IMR-90 (cell line): ENCODE measurements around the gene APP. TPM values are rescaled to one million over a fixed set of nuclear protein-coding genes. Genes with fewer than 3 reads are reported as not detected.
A peak's percentile ranks its signal among the peaks of the same experiment; 100 is the strongest.

Experiments used
- ATAC-seq: fragments of 200-7000 bp; cut with Tn5 transposase; 2 replicates; pipeline ENCODE4 v1.9.1; 2020; ENCODE audit warnings: low read depth, mild to moderate bottlenecking, moderate library complexity
- BruUV-seq: library from RNA; stranded (reverse); fragments of 400-500 nt; replicated peaks from 2 replicates; lab custom pipeline; 2021; lab: Mats Ljungman, UMichigan
- CTCF ChIA-PET: fragments of 300-600 bp; formaldehyde crosslinking; extraction: SDS; loops from one replicate; lab custom pipeline; 2021; ENCODE audit warnings: antibody characterized with exemption; lab: Yijun Ruan, JAX
- POLR2A ChIA-PET: fragments of 300-600 bp; sonication (Branson Sonifier 250); formaldehyde crosslinking; loops from one replicate; lab custom pipeline; 2022; ENCODE audit warnings: antibody characterized with exemption; ENCODE audit not compliant: unreplicated experiment; lab: Charles Lee
- DNase-seq: peaks from one replicate; pipeline ENCODE4 v3.0.0; 2013
- H2AFZ ChIP-seq: replicated peaks from 2 replicates; pipeline ENCODE3; 2013; ENCODE audit warnings: low read length, mild to moderate bottlenecking; ENCODE audit not compliant: poor library complexity
- H2AK5ac ChIP-seq: 2 replicates; pipeline ENCODE4 v1.6.1; 2013; ENCODE audit warnings: low read depth, low read length, inconsistent platforms
- H2AK9ac ChIP-seq: replicated peaks from 2 replicates; pipeline ENCODE3; 2013; ENCODE audit warnings: mild to moderate bottlenecking, low read depth, low read length, moderate library complexity; ENCODE audit not compliant: poor library complexity
- H2BK120ac ChIP-seq: 2 replicates; pipeline ENCODE4 v1.6.1; 2013; ENCODE audit warnings: low read depth, low read length, inconsistent platforms
- H2BK15ac ChIP-seq: 3 replicates; pipeline ENCODE4 v1.6.1; 2013; ENCODE audit warnings: low read depth, low read length, inconsistent platforms
- H2BK20ac ChIP-seq: 2 replicates; pipeline ENCODE4 v1.6.1; 2013; ENCODE audit warnings: low read depth, mild to moderate bottlenecking, inconsistent platforms, low read length, moderate library complexity
- H2BK5ac ChIP-seq: 2 replicates; pipeline ENCODE4 v1.6.1; 2013; ENCODE audit warnings: mild to moderate bottlenecking, low read depth, low read length, inconsistent platforms; ENCODE audit not compliant: poor library complexity, severe bottlenecking
- H3K14ac ChIP-seq: replicated peaks from 2 replicates; pipeline ENCODE4 v1.6.1; 2013; ENCODE audit warnings: low read depth, low read length, inconsistent platforms
- H3K18ac ChIP-seq: 2 replicates; pipeline ENCODE4 v1.6.1; 2013; ENCODE audit warnings: low read depth, low read length, control low read depth
- H3K23ac ChIP-seq: 2 replicates; pipeline ENCODE4 v1.6.1; 2013; ENCODE audit warnings: low read depth, low read length, inconsistent platforms
- H3K27ac ChIP-seq: 2 replicates; pipeline ENCODE4 v1.5.1; 2013; ENCODE audit warnings: mild to moderate bottlenecking, control low read depth, low read length; ENCODE audit not compliant: insufficient read depth
- H3K27me3 ChIP-seq: 2 replicates; pipeline ENCODE4 v1.6.1; 2013; ENCODE audit warnings: low read length; ENCODE audit not compliant: control insufficient read depth, insufficient read depth
- H3K36me3 ChIP-seq: 2 replicates; pipeline ENCODE4 v1.6.1; 2013; ENCODE audit warnings: low read length, mixed read lengths; ENCODE audit not compliant: control insufficient read depth, insufficient read depth
- H3K4ac ChIP-seq: 2 replicates; pipeline ENCODE4 v1.6.1; 2013; ENCODE audit warnings: low read depth, low read length, inconsistent platforms
- H3K4me1 ChIP-seq: 2 replicates; pipeline ENCODE4 v1.6.1; 2013; ENCODE audit warnings: low read length, mixed read lengths; ENCODE audit not compliant: control insufficient read depth, insufficient read depth
- H3K4me2 ChIP-seq: 2 replicates; pipeline ENCODE4 v1.6.1; 2013; ENCODE audit warnings: low read depth, mild to moderate bottlenecking, control low read depth, low read length, moderate library complexity
- H3K4me3 ChIP-seq: 2 replicates; pipeline ENCODE4 v1.5.1; 2013; ENCODE audit warnings: low read depth, mild to moderate bottlenecking, control low read depth, low read length, moderate library complexity; ENCODE audit not compliant: insufficient read depth
- H3K56ac ChIP-seq: 2 replicates; pipeline ENCODE4 v1.6.1; 2013; ENCODE audit warnings: low read length, inconsistent platforms; ENCODE audit not compliant: insufficient read depth; ENCODE audit errors: extremely low read depth
- H3K79me1 ChIP-seq, 2 experiments: 2 replicates each; pipeline ENCODE4 v1.6.1; 2013; ENCODE audit warnings: low read length in 2 of 2, inconsistent platforms in 1 of 2, low read depth in 1 of 2
- H3K9ac ChIP-seq: 2 replicates; pipeline ENCODE4 v1.6.1; 2013; ENCODE audit warnings: low read depth, low read length, control low read depth
- H3K9me1 ChIP-seq: 2 replicates; pipeline ENCODE4 v1.6.1; 2013; ENCODE audit warnings: low read length, inconsistent platforms; ENCODE audit not compliant: insufficient read depth
- H3K9me3 ChIP-seq: 2 replicates; pipeline ENCODE4 v1.6.1; 2013; ENCODE audit warnings: low read length; ENCODE audit not compliant: control insufficient read depth, insufficient read depth
- H4K20me1 ChIP-seq: 2 replicates; pipeline ENCODE4 v1.6.1; 2013; ENCODE audit warnings: low read length, inconsistent platforms; ENCODE audit not compliant: insufficient read depth
- H4K5ac ChIP-seq: 2 replicates; pipeline ENCODE4 v1.6.1; 2013; ENCODE audit warnings: mild to moderate bottlenecking, low read depth, low read length, control low read depth
- H4K8ac ChIP-seq, 2 experiments: 2 replicates each; pipeline ENCODE4 v1.6.1; 2013; ENCODE audit warnings: low read depth in 2 of 2, low read length in 2 of 2, control low read depth in 1 of 2, inconsistent platforms in 1 of 2
- H4K91ac ChIP-seq: 2 replicates; pipeline ENCODE4 v1.6.1; 2013; ENCODE audit warnings: low read depth, low read length, inconsistent platforms; ENCODE audit not compliant: insufficient read depth
- BHLHE40 ChIP-seq: fragments of 150-350 bp; IDR thresholded peaks from 2 replicates; pipeline ENCODE4 v1.6.1; 2016; ENCODE audit warnings: mild to moderate bottlenecking, low read depth, low read length
- CEBPB ChIP-seq: IDR thresholded peaks from 2 replicates; pipeline ENCODE4 v1.6.1; 2012; ENCODE audit warnings: low read depth, low read length, improper control_type of control experiment
- CHD1 ChIP-seq: IDR thresholded peaks from 2 replicates; pipeline ENCODE4 v1.6.1; 2012; ENCODE audit warnings: low read depth, low read length, improper control_type of control experiment
- FOS ChIP-seq: fragments of 150-350 bp; IDR thresholded peaks from 2 replicates; pipeline ENCODE4 v1.6.1; 2016; ENCODE audit warnings: low read depth, low read length
- MAFK ChIP-seq: IDR thresholded peaks from 2 replicates; pipeline ENCODE4 v1.6.1; 2012; ENCODE audit warnings: low read depth, low read length, improper control_type of control experiment
- MAZ ChIP-seq: IDR thresholded peaks from 2 replicates; pipeline ENCODE4 v1.6.1; 2012; ENCODE audit warnings: low read depth, mild to moderate bottlenecking, low read length, improper control_type of control experiment, moderate library complexity, borderline replicate concordance
- MXI1 ChIP-seq: IDR thresholded peaks from 2 replicates; pipeline ENCODE4 v1.6.1; 2012; ENCODE audit warnings: low read depth, mild to moderate bottlenecking, low read length, moderate library complexity, borderline replicate concordance
- NFE2L2 ChIP-seq: fragments of 150-350 bp; IDR thresholded peaks from 2 replicates; pipeline ENCODE4 v1.6.1; 2016; ENCODE audit warnings: low read depth, mild to moderate bottlenecking, low read length
- POLR2A ChIP-seq: IDR thresholded peaks from 2 replicates; pipeline ENCODE4 v1.6.1; 2012; ENCODE audit warnings: mild to moderate bottlenecking, low read depth, low read length
- RAD21 ChIP-seq: IDR thresholded peaks from 2 replicates; pipeline ENCODE4 v1.6.1; 2012; ENCODE audit warnings: low read length, improper control_type of control experiment
- RCOR1 ChIP-seq: IDR thresholded peaks from 2 replicates; pipeline ENCODE4 v1.6.1; 2012; ENCODE audit warnings: mild to moderate bottlenecking, low read length, improper control_type of control experiment; ENCODE audit not compliant: insufficient replicate concordance
- RFX5 ChIP-seq: IDR thresholded peaks from 2 replicates; pipeline ENCODE4 v1.8.0; 2012; ENCODE audit warnings: low read depth, mild to moderate bottlenecking, low read length, moderate library complexity
- SMC3 ChIP-seq: fragments of 150-350 bp; IDR thresholded peaks from 2 replicates; pipeline ENCODE4 v1.6.1; 2016; ENCODE audit warnings: low read depth, mild to moderate bottlenecking, antibody characterized with exemption, low read length, moderate library complexity
- WGBS, 2 experiments: methylation state at CpG; one replicate each; pipeline versions ENCODE4 v1.1.5 to v1.1.7; 2013; ENCODE audit warnings: missing lambda C conversion rate in 2 of 2; ENCODE audit not compliant: insufficient read length in 1 of 2; ENCODE audit errors: extremely low coverage in 2 of 2; 5-methylcytosine and 5-hydroxymethylcytosine counted together
- dilution Hi-C: fragments of 300-500 bp; cut with HindIII; formaldehyde crosslinking; loops from one replicate; pipeline ENCODE4 v1.14.3; 2018; ENCODE audit warnings: low sequenced_read_pairs; ENCODE audit not compliant: unreplicated experiment
- in situ Hi-C: fragments of 300-500 bp; cut with MboI; formaldehyde crosslinking; loops from 3 replicates; pipeline ENCODE4 v1.14.3; 2019; ENCODE audit warnings: low sequenced_read_pairs, inconsistent platforms, mixed read lengths
- intact Hi-C: fragments of 100-400 bp; cut with micrococcal nuclease; formaldehyde crosslinking; loops from 2 replicates; pipeline ENCODE4 v1.10.0; 2022
- polyA plus RNA-seq, 3 experiments: library from polyadenylated mRNA; depleted of rRNA; stranded (reverse); fragments of >200 nt; gene quantifications; 2 replicates each; pipeline ENCODE4 v1.2.3, GENCODE V29; 2012; ENCODE audit warnings: low replicate concordance in 1 of 3
- total RNA-seq: library from RNA; depleted of rRNA; stranded (reverse); fragments of >200 nt; gene quantifications from 2 replicates; pipeline ENCODE4 v1.2.3, GENCODE V29; 2012
- TF ChIP-seq, protein P1 (sequence below): conservative IDR thresholded peaks from 2 replicates; pipeline ENCODE4 v1.5.1; 2012; ENCODE audit warnings: mild to moderate bottlenecking, low read depth, low read length, improper control_type of control experiment
- TF ChIP-seq, protein P2 (sequence below): fragments of 150-350 bp; IDR thresholded peaks from 2 replicates; pipeline ENCODE4 v1.6.1; 2016; ENCODE audit warnings: low read depth, mild to moderate bottlenecking, low read length, moderate library complexity, borderline replicate concordance
- TF ChIP-seq, protein P3 (sequence below): fragments of 150-350 bp; IDR thresholded peaks from 2 replicates; pipeline ENCODE4 v1.6.1; 2017; ENCODE audit warnings: mild to moderate bottlenecking, antibody characterized with exemption, low read length, low read depth

The APP gene
- total and polyA plus RNA-seq, 2 of the 4 experiments (the other 2 are of a cell fraction): 191 to 530 TPM

DNA sequence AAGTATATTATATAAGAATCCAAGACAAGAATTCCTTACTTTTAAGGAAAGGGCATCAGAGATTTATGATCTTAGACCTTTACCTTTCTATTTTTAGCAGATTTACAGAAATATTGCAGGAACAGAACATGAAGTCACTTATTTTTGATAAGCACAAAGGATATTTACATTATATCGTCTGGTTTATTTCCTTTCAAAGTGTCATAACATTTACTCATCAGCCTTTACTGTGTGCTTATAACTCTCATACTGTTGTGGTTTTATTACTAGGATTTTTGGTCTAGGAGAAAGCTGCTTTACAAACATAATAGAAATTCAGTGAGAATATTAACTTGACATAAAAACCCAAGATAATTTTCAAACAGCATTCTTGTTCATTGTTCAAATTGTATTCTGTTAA lies 47.6 kb downstream of the APP start:
- no peak overlapping the region for H3K14ac ChIP-seq
- no peak overlapping the region for H3K18ac ChIP-seq
- H2AK9ac ChIP-seq: no peak overlapping the region
- WGBS, 2 experiments: no CpG with 5 or more reads among the region's 1 CpG
- no peak overlapping the region for H2BK120ac ChIP-seq
- TF ChIP-seq MXI1 (no peak), RFX5 (no peak), NFE2L2 (no peak), RCOR1 (no peak), POLR2A (no peak), FOS (no peak), SMC3 (no peak), MAZ (no peak), CEBPB (no peak), CHD1 (no peak), MAFK (no peak), BHLHE40 (no peak), RAD21 (no peak)
- TF ChIP-seq, protein P1, sequence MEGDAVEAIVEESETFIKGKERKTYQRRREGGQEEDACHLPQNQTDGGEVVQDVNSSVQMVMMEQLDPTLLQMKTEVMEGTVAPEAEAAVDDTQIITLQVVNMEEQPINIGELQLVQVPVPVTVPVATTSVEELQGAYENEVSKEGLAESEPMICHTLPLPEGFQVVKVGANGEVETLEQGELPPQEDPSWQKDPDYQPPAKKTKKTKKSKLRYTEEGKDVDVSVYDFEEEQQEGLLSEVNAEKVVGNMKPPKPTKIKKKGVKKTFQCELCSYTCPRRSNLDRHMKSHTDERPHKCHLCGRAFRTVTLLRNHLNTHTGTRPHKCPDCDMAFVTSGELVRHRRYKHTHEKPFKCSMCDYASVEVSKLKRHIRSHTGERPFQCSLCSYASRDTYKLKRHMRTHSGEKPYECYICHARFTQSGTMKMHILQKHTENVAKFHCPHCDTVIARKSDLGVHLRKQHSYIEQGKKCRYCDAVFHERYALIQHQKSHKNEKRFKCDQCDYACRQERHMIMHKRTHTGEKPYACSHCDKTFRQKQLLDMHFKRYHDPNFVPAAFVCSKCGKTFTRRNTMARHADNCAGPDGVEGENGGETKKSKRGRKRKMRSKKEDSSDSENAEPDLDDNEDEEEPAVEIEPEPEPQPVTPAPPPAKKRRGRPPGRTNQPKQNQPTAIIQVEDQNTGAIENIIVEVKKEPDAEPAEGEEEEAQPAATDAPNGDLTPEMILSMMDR: no peak
- TF ChIP-seq, protein P2, sequence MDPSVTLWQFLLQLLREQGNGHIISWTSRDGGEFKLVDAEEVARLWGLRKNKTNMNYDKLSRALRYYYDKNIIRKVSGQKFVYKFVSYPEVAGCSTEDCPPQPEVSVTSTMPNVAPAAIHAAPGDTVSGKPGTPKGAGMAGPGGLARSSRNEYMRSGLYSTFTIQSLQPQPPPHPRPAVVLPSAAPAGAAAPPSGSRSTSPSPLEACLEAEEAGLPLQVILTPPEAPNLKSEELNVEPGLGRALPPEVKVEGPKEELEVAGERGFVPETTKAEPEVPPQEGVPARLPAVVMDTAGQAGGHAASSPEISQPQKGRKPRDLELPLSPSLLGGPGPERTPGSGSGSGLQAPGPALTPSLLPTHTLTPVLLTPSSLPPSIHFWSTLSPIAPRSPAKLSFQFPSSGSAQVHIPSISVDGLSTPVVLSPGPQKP: no peak
- TF ChIP-seq, protein P3, sequence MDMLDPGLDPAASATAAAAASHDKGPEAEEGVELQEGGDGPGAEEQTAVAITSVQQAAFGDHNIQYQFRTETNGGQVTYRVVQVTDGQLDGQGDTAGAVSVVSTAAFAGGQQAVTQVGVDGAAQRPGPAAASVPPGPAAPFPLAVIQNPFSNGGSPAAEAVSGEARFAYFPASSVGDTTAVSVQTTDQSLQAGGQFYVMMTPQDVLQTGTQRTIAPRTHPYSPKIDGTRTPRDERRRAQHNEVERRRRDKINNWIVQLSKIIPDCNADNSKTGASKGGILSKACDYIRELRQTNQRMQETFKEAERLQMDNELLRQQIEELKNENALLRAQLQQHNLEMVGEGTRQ: no peak
- H3K9ac ChIP-seq: no peak overlapping the region
- H4K20me1 ChIP-seq: peaks cover 35% of the 10 kb centered on the region
- H2BK15ac ChIP-seq: no peak overlapping the region
- H2BK5ac ChIP-seq: no peak overlapping the region
- H3K4me2 ChIP-seq: no peak overlapping the region
- dilution Hi-C loops (no loop called here), intact Hi-C loops (no loop called here), in situ Hi-C loops (no loop called here)
- H3K79me1 ChIP-seq: peaks cover 29 to 81% of the 10 kb centered on the region in 2 experiments
- DNase-seq (peak; percentile 59), ATAC-seq (no peak)
- BruUV-seq: no TSS peak
- H4K91ac ChIP-seq: no peak overlapping the region
- no peak overlapping the region for H4K8ac ChIP-seq
- ChIA-PET CTCF (no interaction called here), POLR2A (interaction anchor here (0.6 kb wide), 1 partner anchor 32 kb away, joined by 3 read pairs; no protein-coding TSS in a partner anchor)
- no peak overlapping the region for H2AFZ ChIP-seq
- H3K9me3 ChIP-seq: no peaks in the 10 kb centered on the region
- H3K56ac ChIP-seq: no peak overlapping the region
- H2BK20ac ChIP-seq: no peak overlapping the region
- no peak overlapping the region for H3K27ac ChIP-seq
- H3K27me3 ChIP-seq: no peaks in the 10 kb centered on the region
- no peaks in the 10 kb centered on the region for H3K36me3 ChIP-seq
- no peak overlapping the region for H4K5ac ChIP-seq
- no peak overlapping the region for H3K4ac ChIP-seq
- no peak overlapping the region for H3K4me3 ChIP-seq
- H3K9me1 ChIP-seq: peaks cover 20% of the 10 kb centered on the region
- H3K23ac ChIP-seq: no peak overlapping the region
- peaks cover 17% of the 10 kb centered on the region for H3K4me1 ChIP-seq
- no peak overlapping the region for H2AK5ac ChIP-seq
